Mononuclear cell (primary cell): ENCODE results near the gene GNA15. TPM values are rescaled to one million over a fixed set of nuclear protein-coding genes. Genes with fewer than 3 reads are reported as not detected.

Source experiments
- H3K27me3 ChIP-seq: 2 replicates; pipeline ENCODE4 v1.6.0; 2011; ENCODE audit warnings: low read length, control low read depth; ENCODE audit not compliant: insufficient read depth
- H3K4me1 ChIP-seq: 2 replicates; pipeline ENCODE4 v1.5.1; 2011; ENCODE audit warnings: mild to moderate bottlenecking, low read length, control low read depth; ENCODE audit not compliant: insufficient read depth
- H3K4me3 ChIP-seq: 2 replicates; pipeline ENCODE4 v1.5.1; 2011; ENCODE audit warnings: mild to moderate bottlenecking, low read length, moderate library complexity
- H3K9me3 ChIP-seq: 2 replicates; pipeline ENCODE4 v1.5.1; 2011; ENCODE audit warnings: low read depth, mild to moderate bottlenecking, control low read depth, low read length
- total RNA-seq: library from RNA; depleted of rRNA; stranded (reverse); fragments of >200 nt; gene quantifications from one replicate; pipeline ENCODE4 v1.2.3, GENCODE V29; 2012

The GNA15 gene
- total RNA-seq, 1 donor, result 48.3 TPM

DNA sequence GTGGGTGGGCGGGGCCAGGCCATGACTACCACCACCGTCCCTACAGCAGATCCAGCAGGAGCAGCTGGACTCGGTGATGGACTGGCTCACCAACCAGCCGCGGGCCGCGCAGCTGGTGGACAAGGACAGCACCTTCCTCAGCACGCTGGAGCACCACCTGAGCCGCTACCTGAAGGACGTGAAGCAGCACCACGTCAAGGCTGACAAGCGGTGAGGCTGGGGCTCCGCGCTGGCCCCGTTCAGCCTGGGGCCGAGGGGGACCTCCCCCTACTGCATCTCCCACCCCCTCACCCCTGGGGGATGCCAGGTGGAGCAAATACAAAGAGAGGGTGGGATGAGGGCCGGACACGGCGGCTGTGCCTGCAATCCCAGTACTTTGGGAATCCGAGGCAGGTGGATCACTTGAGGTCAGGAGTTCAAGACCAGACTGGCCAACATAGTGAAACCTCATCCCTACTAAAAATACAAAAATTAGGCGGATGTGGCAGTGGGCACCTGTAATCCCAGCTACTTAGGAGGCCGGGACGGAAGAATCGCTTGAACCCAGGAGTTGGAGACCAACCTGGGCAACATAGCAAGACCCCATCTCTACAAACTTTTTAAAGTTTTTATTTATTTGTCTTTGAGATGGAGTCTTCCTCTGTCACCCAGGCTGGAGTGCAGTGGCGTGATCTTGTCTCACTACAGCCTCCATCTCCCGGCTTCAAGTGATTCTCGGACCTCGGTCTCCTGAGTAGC, 70.6 kb downstream of the GNA15 start:
- Histone ChIP-seq H3K4me1 (no peaks in the 10 kb centered on the region), H3K4me3 (no peak overlapping the region), H3K27me3 (no peaks in the 10 kb centered on the region), H3K9me3 (no peaks in the 10 kb centered on the region)

DNA sequence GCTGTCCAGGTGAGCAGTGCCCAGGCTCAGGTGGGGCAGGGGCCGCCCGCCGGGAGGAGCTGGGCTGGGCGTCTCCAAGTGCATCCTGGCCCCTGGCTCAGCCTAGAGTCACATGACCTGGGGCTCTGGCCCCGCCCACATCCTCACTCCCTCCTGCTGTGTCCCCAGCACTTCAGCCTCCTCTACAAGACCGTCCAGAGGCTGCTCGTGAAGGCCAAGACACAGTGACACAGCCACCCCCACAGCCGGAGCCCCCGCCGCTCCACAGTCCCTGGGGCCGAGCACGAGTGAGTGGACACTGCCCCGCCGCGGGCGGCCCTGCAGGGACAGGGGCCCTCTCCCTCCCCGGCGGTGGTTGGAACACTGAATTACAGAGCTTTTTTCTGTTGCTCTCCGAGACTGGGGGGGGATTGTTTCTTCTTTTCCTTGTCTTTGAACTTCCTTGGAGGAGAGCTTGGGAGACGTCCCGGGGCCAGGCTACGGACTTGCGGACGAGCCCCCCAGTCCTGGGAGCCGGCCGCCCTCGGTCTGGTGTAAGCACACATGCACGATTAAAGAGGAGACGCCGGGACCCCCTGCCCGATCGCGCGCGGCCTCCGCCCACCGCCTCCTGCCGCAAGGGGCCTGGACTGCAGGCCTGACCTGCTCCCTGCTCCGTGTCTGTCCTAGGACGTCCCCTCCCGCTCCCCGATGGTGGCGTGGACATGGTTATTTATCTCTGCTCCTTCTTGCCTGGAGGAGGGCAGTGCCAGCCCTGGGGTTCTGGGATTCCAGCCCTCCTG, 71.8 kb downstream of the GNA15 start:
- H3K4me1 ChIP-seq, result no peaks in the 10 kb centered on the region
- no peaks in the 10 kb centered on the region for H3K9me3 ChIP-seq
- H3K27me3 ChIP-seq, result no peaks in the 10 kb centered on the region
- no peak overlapping the region for H3K4me3 ChIP-seq

GRCh38 chr19:3208317-3209207, 72.7 kb downstream of the GNA15 start:
- Histone ChIP-seq H3K27me3 (no peaks in the 10 kb centered on the region), H3K9me3 (no peaks in the 10 kb centered on the region), H3K4me1 (no peaks in the 10 kb centered on the region), H3K4me3 (no peak overlapping the region)

GRCh38 chr19:3210347-3211017, 74.6 kb downstream of the GNA15 start:
- Histone ChIP-seq H3K27me3 (no peaks in the 10 kb centered on the region), H3K4me1 (no peaks in the 10 kb centered on the region), H3K4me3 (no peak overlapping the region), H3K9me3 (no peaks in the 10 kb centered on the region)

- H3K4me1 ChIP-seq, result no peaks in the 10 kb centered on the region
- H3K9me3 ChIP-seq, result no peaks in the 10 kb centered on the region
- no peaks in the 10 kb centered on the region for H3K27me3 ChIP-seq
- no peak overlapping the region for H3K4me3 ChIP-seq
These were observed 75.4 kb downstream of the GNA15 start for GRCh38 chr19:3211191-3211590.

DNA sequence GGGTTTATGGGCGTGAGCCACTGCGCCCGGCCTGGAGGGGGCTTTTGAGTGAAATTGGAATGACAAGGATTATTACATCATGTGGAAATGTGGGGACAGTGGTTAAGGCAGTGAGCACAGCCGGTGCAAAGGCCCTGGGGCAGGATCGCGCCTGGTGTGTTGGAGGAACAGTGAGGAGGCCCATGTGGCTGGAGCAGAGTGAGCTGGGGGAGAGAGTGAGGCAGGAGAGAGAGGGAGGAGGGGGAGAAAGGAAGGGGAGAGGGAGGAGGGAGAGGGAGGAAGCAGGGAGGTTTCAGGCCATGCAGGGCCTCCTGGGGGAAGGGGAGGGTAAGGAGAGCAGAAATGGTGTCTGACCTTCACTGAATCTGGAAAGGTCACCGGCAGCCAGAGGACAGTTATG, 77.3 kb downstream of the GNA15 start:
- Histone ChIP-seq H3K9me3 (no peaks in the 10 kb centered on the region), H3K4me3 (no peak overlapping the region), H3K27me3 (no peaks in the 10 kb centered on the region), H3K4me1 (no peaks in the 10 kb centered on the region)

Other genes with a start within 250 kb of the GNA15 start
- gene ZNF57, start 235.1 kb upstream of the GNA15 start, total RNA-seq, result 1.0 TPM
- gene ZNF77, start 191.1 kb upstream of the GNA15 start, total RNA-seq, result 1.4 TPM
- gene TLE6, start 158.5 kb upstream of the GNA15 start, total RNA-seq, result not detected
- 4.4 TPM for gene TLE2, start 106.8 kb upstream of the GNA15 start, total RNA-seq
- gene TLE5, start 73.5 kb upstream of the GNA15 start, total RNA-seq, result 551 TPM
- gene GNA11, start 41.7 kb upstream of the GNA15 start, total RNA-seq, result 1.3 TPM
- gene S1PR4, start 42.7 kb downstream of the GNA15 start, total RNA-seq, result 81.6 TPM
- 29.7 TPM for gene NCLN, start 49.9 kb downstream of the GNA15 start, total RNA-seq
- gene CELF5, start 88.6 kb downstream of the GNA15 start, total RNA-seq, result not detected
- gene NFIC, start 230.6 kb downstream of the GNA15 start, total RNA-seq, result 17.3 TPM